Subcutaneous abdominal adipose tissue (tissue), 5 donors: ENCODE data around the gene RAP1GAP.

Source experiments
- H3K27ac ChIP-seq: one replicate; pipeline ENCODE4 v1.7.0; 2013; ENCODE audit warnings: low read depth, mild to moderate bottlenecking, inconsistent platforms, low read length, moderate library complexity
- H3K27me3 ChIP-seq, 5 donors: one replicate each; pipeline ENCODE4 v1.7.0; 2013; ENCODE audit warnings: low read length in 5 of 5, inconsistent platforms in 1 of 5; ENCODE audit not compliant: control insufficient read depth in 5 of 5, insufficient read depth in 4 of 5
- H3K36me3 ChIP-seq, 5 donors: one replicate each; pipeline ENCODE4 v1.7.0; 2013; ENCODE audit warnings: low read length in 5 of 5; ENCODE audit not compliant: control insufficient read depth in 5 of 5, insufficient read depth in 5 of 5
- H3K4me1 ChIP-seq, 5 donors: one replicate each; pipeline ENCODE4 v1.7.0; 2013; ENCODE audit warnings: low read length in 5 of 5, mild to moderate bottlenecking in 3 of 5, moderate library complexity in 1 of 5; ENCODE audit not compliant: control insufficient read depth in 5 of 5, insufficient read depth in 5 of 5
- H3K4me3 ChIP-seq, 5 donors: one replicate each; pipeline ENCODE4 v1.7.0; 2013; ENCODE audit warnings: low read length in 5 of 5, low read depth in 1 of 5
- H3K9ac ChIP-seq, 5 donors: one replicate each; pipeline ENCODE4 v1.7.0; 2013; ENCODE audit warnings: low read length in 5 of 5, mild to moderate bottlenecking in 4 of 5, moderate library complexity in 3 of 5
- H3K9me3 ChIP-seq, 5 donors: one replicate each; pipeline ENCODE4 v1.7.0; 2013; ENCODE audit warnings: low read length in 5 of 5; ENCODE audit not compliant: control insufficient read depth in 5 of 5
- donor health status: healthy.
- donor health status: healthy.
- donor health status: healthy.
- donor health status: healthy.
- donor health status: healthy.

RAP1GAP gene

DNA sequence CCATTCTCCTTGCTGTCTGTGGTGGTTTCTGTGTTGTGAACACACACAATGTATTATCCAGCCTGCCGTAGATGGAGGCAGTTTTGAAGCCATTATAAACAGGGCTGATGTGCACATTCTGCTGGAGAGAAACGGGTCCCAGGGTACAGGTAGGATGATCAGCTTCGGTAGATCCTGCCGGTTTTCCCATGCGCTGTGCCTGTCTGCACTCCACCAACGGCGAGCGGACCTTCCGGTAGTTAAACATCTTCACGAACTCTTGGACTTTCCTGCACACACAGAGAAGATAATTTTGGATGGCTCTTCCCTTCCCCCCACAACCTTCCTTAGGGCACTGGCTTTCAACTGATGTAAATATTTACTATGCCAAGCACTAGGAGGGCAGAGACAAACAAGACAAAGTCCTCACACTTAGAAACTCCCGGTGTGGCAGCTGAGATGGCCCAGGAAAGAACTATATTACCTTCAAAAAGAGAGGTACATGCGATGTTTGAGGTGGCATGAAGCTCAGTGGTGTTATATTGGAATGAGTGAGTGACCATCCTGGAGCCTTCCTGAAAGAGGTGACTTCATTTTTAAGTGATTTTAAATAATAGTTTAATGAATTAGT, 118.2 kb downstream of the RAP1GAP start:
- Histone ChIP-seq H3K27ac (no peak overlapping the region), H3K9me3 (no peaks in the 10 kb centered on the region), H3K4me1 (peaks cover 0 to 18% (median 17%) of the 10 kb centered on the region in 5 donors), H3K4me3 (no peak overlapping the region), H3K9ac (no peak overlapping the region), H3K36me3 (no peaks in the 10 kb centered on the region), H3K27me3 (no peaks in the 10 kb centered on the region)

DNA sequence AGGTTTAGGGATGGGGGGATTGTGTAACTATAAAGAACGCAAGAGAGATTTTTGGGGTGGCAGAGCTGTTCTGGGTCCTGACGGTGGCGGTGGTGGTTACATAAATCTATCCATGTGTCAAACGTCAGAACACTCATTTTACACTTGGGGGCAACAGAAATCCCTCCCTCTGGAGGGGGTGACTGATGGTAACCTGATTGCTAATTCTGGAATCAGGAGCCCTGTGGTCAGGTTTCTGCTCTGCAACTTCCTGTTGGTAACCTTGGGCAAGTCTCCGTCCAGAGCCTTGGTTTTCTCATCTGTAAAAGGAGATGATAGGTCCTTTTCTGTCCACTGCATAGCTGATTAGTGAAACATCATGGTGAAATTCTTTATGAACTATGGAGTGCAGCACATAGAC, 119.1 kb downstream of the RAP1GAP start:
- Histone ChIP-seq H3K27me3 (no peaks in the 10 kb centered on the region), H3K27ac (no peak overlapping the region), H3K36me3 (no peaks in the 10 kb centered on the region), H3K9me3 (no peaks in the 10 kb centered on the region), H3K4me3 (no peak overlapping the region), H3K4me1 (peaks cover 0 to 18% (median 17%) of the 10 kb centered on the region in 5 donors), H3K9ac (no peak overlapping the region)

- Histone ChIP-seq H3K4me3 (no peak overlapping the region), H3K36me3 (no peaks in the 10 kb centered on the region), H3K9ac (no peak overlapping the region), H3K9me3 (no peaks in the 10 kb centered on the region), H3K4me1 (peaks cover 0 to 12% (median 11%) of the 10 kb centered on the region in 5 donors), H3K27ac (no peak overlapping the region), H3K27me3 (no peaks in the 10 kb centered on the region)
These were observed 121.3 kb downstream of the RAP1GAP start for GRCh38 chr1:21547876-21548275.
